ENCODE results near the gene PIP4P1.

PIP4P1 gene

GRCh38 chr14:20498622-20499021, 37.4 kb upstream of the PIP4P1 start:
- H3K4me3 ChIP-seq (ENCODE audit: low read depth, low read length) = no peak overlapping the region
- TF ChIP-seq CTCF (IDR thresholded peaks at IDR 0.05; ENCODE audit: low read depth, low read length) = no peak

- no peak for TF ChIP-seq CTCF (IDR thresholded peaks at IDR 0.05; ENCODE audit: low read depth, low read length)
- no peak overlapping the region for H3K4me3 ChIP-seq (ENCODE audit: low read depth, low read length)
Measured at GRCh38 chr14:20494935-20495766, 33.9 kb upstream of the PIP4P1 start.

- no peak for TF ChIP-seq CTCF (IDR thresholded peaks at IDR 0.05; ENCODE audit: low read depth, low read length)
- H3K4me3 ChIP-seq (ENCODE audit: low read depth, low read length) = no peak overlapping the region
Measured at GRCh38 chr14:20493634-20494033, 32.4 kb upstream of the PIP4P1 start.

GRCh38 chr14:20492486-20492885, 31.3 kb upstream of the PIP4P1 start:
- TF ChIP-seq CTCF (IDR thresholded peaks at IDR 0.05; ENCODE audit: low read depth, low read length) = no peak
- no peak overlapping the region for H3K4me3 ChIP-seq (ENCODE audit: low read depth, low read length)

- TF ChIP-seq CTCF (IDR thresholded peaks at IDR 0.05; ENCODE audit: low read depth, low read length) = no peak
- no peak overlapping the region for H3K4me3 ChIP-seq (ENCODE audit: low read depth, low read length)
Measured at GRCh38 chr14:20490563-20490962, 29.3 kb upstream of the PIP4P1 start.

- no peak overlapping the region for H3K4me3 ChIP-seq (ENCODE audit: low read depth, low read length)
- no peak for TF ChIP-seq CTCF (IDR thresholded peaks at IDR 0.05; ENCODE audit: low read depth, low read length)
Measured at GRCh38 chr14:20489093-20489994, 28.1 kb upstream of the PIP4P1 start.

GRCh38 chr14:20487396-20487725, 26.1 kb upstream of the PIP4P1 start:
- TF ChIP-seq CTCF (IDR thresholded peaks at IDR 0.05; ENCODE audit: low read depth, low read length) = no peak

More at GRCh38 chr14:20487396-20487725, 26.1 kb upstream of the PIP4P1 start:
- no peak overlapping the region for H3K4me3 ChIP-seq (ENCODE audit: low read depth, low read length)
